ENCODE results near the gene PLK5.

DNA sequence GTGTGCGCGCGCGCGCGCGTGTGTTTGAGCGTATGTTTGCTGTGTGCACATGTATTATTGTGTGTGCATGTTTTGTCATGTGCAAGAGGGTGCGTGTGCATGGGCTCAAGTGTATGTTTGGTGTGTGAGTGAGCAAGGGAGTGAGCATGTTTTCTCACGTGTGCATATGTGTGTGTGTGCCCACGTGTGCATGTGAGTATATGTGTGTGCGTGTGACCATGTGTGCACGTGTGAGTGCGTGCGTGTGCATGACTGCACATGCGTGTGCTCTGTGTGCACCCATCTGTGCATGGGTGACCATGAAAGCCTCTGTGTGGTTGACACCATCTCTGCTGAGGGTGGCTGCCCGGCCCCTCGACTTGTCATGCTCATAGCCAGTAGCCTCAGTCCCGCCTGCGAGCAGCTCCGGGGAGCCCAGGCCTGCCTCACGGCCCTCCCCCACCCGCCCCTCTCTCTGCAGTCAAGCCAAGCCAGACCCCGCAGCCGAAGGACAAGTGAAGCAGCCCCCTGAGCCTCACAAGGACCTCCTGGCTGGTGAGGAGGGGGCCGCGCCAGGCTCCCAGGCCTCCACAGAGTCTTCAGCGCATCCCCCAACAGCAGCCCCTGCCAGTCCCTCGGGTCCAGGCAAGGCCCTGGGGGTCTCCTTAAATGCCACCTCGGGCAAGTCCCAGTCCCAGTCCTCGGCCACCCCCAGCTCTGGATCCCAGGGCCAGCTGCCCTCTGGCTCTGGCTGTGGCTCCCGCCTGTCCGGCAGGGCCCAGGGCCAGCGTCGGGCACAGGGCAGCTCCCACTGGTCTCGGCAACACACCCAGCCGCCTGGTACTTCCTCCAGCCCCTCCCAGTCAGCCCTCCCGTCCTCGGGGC, 26.9 kb upstream of the PLK5 start:
- TF ChIP-seq, protein P1, sequence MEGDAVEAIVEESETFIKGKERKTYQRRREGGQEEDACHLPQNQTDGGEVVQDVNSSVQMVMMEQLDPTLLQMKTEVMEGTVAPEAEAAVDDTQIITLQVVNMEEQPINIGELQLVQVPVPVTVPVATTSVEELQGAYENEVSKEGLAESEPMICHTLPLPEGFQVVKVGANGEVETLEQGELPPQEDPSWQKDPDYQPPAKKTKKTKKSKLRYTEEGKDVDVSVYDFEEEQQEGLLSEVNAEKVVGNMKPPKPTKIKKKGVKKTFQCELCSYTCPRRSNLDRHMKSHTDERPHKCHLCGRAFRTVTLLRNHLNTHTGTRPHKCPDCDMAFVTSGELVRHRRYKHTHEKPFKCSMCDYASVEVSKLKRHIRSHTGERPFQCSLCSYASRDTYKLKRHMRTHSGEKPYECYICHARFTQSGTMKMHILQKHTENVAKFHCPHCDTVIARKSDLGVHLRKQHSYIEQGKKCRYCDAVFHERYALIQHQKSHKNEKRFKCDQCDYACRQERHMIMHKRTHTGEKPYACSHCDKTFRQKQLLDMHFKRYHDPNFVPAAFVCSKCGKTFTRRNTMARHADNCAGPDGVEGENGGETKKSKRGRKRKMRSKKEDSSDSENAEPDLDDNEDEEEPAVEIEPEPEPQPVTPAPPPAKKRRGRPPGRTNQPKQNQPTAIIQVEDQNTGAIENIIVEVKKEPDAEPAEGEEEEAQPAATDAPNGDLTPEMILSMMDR (IDR thresholded peaks at IDR 0.05), result no peak
- no peak for TF ChIP-seq JUN (CRISPR knock-in tag; IDR thresholded peaks at IDR 0.05)
- TF ChIP-seq CREB1 (CRISPR knock-in tag; IDR thresholded peaks at IDR 0.05), result no peak
- TF ChIP-seq TEAD4 (CRISPR knock-in tag; IDR thresholded peaks at IDR 0.05), result no peak
- TF ChIP-seq, protein P2, sequence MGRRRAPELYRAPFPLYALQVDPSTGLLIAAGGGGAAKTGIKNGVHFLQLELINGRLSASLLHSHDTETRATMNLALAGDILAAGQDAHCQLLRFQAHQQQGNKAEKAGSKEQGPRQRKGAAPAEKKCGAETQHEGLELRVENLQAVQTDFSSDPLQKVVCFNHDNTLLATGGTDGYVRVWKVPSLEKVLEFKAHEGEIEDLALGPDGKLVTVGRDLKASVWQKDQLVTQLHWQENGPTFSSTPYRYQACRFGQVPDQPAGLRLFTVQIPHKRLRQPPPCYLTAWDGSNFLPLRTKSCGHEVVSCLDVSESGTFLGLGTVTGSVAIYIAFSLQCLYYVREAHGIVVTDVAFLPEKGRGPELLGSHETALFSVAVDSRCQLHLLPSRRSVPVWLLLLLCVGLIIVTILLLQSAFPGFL (CRISPR knock-in tag; IDR thresholded peaks at IDR 0.05; ENCODE audit: borderline replicate concordance), result no peak
- TF ChIP-seq TCF7 (CRISPR knock-in tag; IDR thresholded peaks at IDR 0.05; ENCODE audit: low read depth), result no peak
- TF ChIP-seq, protein P3, sequence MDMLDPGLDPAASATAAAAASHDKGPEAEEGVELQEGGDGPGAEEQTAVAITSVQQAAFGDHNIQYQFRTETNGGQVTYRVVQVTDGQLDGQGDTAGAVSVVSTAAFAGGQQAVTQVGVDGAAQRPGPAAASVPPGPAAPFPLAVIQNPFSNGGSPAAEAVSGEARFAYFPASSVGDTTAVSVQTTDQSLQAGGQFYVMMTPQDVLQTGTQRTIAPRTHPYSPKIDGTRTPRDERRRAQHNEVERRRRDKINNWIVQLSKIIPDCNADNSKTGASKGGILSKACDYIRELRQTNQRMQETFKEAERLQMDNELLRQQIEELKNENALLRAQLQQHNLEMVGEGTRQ (CRISPR knock-in tag; IDR thresholded peaks at IDR 0.05), result no peak
- TF ChIP-seq NR2C2 (CRISPR knock-in tag; IDR thresholded peaks at IDR 0.05), result no peak
- TF ChIP-seq ESRRA (CRISPR knock-in tag; IDR thresholded peaks at IDR 0.05; ENCODE audit: borderline replicate concordance), result no peak
- no peak for TF ChIP-seq MXD4 (CRISPR knock-in tag; IDR thresholded peaks at IDR 0.05; ENCODE audit: borderline replicate concordance)
- TF ChIP-seq, protein P4, sequence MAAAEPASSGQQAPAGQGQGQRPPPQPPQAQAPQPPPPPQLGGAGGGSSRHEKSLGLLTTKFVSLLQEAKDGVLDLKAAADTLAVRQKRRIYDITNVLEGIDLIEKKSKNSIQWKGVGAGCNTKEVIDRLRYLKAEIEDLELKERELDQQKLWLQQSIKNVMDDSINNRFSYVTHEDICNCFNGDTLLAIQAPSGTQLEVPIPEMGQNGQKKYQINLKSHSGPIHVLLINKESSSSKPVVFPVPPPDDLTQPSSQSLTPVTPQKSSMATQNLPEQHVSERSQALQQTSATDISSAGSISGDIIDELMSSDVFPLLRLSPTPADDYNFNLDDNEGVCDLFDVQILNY (CRISPR knock-in tag; IDR thresholded peaks at IDR 0.05), result no peak
- TF ChIP-seq, protein P5, sequence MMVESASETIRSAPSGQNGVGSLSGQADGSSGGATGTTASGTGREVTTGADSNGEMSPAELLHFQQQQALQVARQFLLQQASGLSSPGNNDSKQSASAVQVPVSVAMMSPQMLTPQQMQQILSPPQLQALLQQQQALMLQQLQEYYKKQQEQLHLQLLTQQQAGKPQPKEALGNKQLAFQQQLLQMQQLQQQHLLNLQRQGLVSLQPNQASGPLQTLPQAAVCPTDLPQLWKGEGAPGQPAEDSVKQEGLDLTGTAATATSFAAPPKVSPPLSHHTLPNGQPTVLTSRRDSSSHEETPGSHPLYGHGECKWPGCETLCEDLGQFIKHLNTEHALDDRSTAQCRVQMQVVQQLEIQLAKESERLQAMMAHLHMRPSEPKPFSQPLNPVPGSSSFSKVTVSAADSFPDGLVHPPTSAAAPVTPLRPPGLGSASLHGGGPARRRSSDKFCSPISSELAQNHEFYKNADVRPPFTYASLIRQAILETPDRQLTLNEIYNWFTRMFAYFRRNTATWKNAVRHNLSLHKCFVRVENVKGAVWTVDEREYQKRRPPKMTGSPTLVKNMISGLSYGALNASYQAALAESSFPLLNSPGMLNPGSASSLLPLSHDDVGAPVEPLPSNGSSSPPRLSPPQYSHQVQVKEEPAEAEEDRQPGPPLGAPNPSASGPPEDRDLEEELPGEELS (CRISPR knock-in tag; IDR thresholded peaks at IDR 0.05), result no peak
